Body of pancreas (tissue), 4 donors: ENCODE measurements around the gene FBXO7. TPM values are rescaled to one million over a fixed set of nuclear protein-coding genes. Genes with fewer than 3 reads are reported as not detected.
A peak's percentile ranks its signal among the peaks of the same experiment; 100 is the strongest.

Experiments
- ATAC-seq: fragments of 150-250 bp; one replicate; pipeline ENCODE4 v1.9.1; 2016
- DNase-seq, 4 donors: peaks; one replicate each; pipeline ENCODE4 v3.0.0-alpha.2; 2019
- H3K27ac ChIP-seq, 4 donors: fragments of 200-600 bp; sonication (generic); 1 replicate in 3 of 4; 2 replicates in 1 of 4; pipeline versions ENCODE4 v1.5.1 to v1.6.1; 2016 to 2019; ENCODE audit warnings: mild to moderate bottlenecking in 1 of 4, mixed read lengths in 1 of 4, moderate library complexity in 1 of 4
- H3K27me3 ChIP-seq, 2 donors: fragments of 200-600 bp; sonication (generic); one replicate each; pipeline ENCODE4 v1.6.0; 2016; ENCODE audit warnings: mild to moderate bottlenecking in 1 of 2
- H3K36me3 ChIP-seq, 2 donors: fragments of 200-600 bp; sonication (generic); replicated peaks in 1 of 2; 2 replicates each; pipeline ENCODE4 v1.5.1; 2016; ENCODE audit warnings: low read depth in 2 of 2; ENCODE audit not compliant: insufficient read depth in 1 of 2
- H3K4me1 ChIP-seq: fragments of 200-600 bp; sonication (generic); one replicate; pipeline ENCODE4 v1.6.0; 2016
- H3K4me3 ChIP-seq, 2 donors: fragments of 200-600 bp; sonication (generic); 1 replicate in 1 of 2; 2 replicates in 1 of 2; pipeline ENCODE4 v1.5.1; 2016 to 2019
- H3K9me3 ChIP-seq, 3 donors: fragments of 200-600 bp; sonication (generic); 1 replicate in 2 of 3; 2 replicates in 1 of 3; pipeline ENCODE4 v1.5.1; 2016
- POLR2A ChIP-seq, 3 donors: fragments of 450-650 bp; IDR thresholded peaks; one replicate each; pipeline ENCODE4 v1.6.1; 2016; ENCODE audit warnings: antibody characterized with exemption in 3 of 3, mild to moderate bottlenecking in 2 of 3
- WGBS, 2 donors: methylation state at CpG; one replicate each; pipeline ENCODE4 v1.1.5; 2017; 5-methylcytosine and 5-hydroxymethylcytosine counted together
- intact Hi-C: fragments of 100-400 bp; cut with DNase I; formaldehyde crosslinking; loops from one replicate; pipeline ENCODE4 v1.15.1; 2023
- total RNA-seq, 2 donors: library from RNA; depleted of rRNA; stranded (reverse); fragments of >200 nt; gene quantifications; one replicate each; pipeline ENCODE4 v1.1.0, GENCODE V29; 2016
- TF ChIP-seq, protein P1 (sequence below), 7 experiments: fragments of 450-650 bp in 4 of 7; fragments of 200-600 bp in 3 of 7; sonication (generic) in 3 of 7; IDR thresholded peaks; one replicate each; pipeline ENCODE4 v1.5.1; 2016 to 2019; ENCODE audit warnings: antibody characterized with exemption in 7 of 7

Gene FBXO7
- total RNA-seq, 2 donors from 2014 or later = 54.2 to 56.7 TPM

DNA sequence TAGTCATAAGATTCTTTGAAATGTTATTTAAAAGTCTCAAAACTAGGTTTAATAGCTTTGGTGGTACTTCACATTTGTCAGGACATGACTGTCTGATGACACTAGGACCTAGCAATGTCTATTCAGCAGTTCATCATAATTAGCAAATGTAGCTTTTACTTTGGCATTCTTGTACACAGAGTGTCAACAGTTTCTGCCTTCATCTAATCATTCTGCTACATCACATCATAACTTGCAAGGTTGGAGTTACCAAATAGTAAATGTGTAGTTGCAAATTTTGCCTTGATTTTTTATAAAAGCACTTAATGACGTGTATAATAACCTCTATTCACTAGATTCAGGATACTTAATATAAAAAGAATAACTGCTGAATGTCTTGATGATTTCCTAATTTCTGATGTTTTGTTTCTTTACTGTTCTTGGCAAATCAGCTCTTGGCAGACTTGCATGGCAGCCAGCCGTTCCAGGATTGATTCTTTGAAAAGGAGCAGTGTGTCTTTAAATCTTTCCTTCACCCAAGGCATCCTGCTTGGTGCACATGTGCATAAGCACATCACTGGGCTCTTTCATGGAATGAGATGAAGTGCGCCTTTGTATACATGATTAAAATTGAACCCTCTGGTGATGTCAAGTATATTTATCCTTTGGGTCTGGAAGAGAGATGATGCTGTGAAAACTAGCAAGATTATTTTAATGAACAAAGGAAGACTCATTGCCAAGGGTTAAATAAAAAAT, 12.2 kb downstream of the FBXO7 start:
- no peaks in the 10 kb centered on the region for H3K9me3 ChIP-seq
- TF ChIP-seq, protein P1, sequence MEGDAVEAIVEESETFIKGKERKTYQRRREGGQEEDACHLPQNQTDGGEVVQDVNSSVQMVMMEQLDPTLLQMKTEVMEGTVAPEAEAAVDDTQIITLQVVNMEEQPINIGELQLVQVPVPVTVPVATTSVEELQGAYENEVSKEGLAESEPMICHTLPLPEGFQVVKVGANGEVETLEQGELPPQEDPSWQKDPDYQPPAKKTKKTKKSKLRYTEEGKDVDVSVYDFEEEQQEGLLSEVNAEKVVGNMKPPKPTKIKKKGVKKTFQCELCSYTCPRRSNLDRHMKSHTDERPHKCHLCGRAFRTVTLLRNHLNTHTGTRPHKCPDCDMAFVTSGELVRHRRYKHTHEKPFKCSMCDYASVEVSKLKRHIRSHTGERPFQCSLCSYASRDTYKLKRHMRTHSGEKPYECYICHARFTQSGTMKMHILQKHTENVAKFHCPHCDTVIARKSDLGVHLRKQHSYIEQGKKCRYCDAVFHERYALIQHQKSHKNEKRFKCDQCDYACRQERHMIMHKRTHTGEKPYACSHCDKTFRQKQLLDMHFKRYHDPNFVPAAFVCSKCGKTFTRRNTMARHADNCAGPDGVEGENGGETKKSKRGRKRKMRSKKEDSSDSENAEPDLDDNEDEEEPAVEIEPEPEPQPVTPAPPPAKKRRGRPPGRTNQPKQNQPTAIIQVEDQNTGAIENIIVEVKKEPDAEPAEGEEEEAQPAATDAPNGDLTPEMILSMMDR (IDR thresholded peaks at IDR 0.05) = no peak
- no peak for TF ChIP-seq POLR2A (IDR thresholded peaks at IDR 0.05)
- H3K27ac ChIP-seq = no peak overlapping the region
- H3K4me1 ChIP-seq = peaks cover 10% of the 10 kb centered on the region
- intact Hi-C loops = no loop called here
- H3K36me3 ChIP-seq = peaks cover 0 to 13% of the 10 kb centered on the region in 2 donors
- no peak overlapping the region for H3K4me3 ChIP-seq
- DNase-seq (peak in 1 of 4 donors; percentile 10), ATAC-seq (no peak)
- no peaks in the 10 kb centered on the region for H3K27me3 ChIP-seq
- WGBS, 2 donors = 62 to 69% methylated on average over 3 of the region's 3 CpGs

DNA sequence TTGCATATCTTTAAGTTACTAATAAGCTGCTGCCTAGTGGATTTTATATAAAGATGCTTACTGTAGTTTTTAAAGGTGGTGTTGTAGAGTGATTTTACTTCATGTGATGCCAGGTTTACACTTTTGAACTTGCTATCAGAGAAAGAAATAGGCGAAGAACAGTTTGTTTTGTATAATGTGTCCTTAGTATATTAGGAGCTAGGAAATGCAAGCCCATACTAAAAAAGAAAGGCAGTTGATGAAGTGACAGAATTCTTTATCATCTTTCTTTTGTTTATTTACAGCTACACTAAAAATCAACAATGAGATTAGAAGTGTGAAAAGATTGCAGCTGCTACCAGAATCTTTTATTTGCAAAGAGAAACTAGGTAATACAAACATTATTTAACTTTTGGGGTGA, 12.8 kb downstream of the FBXO7 start:
- TF ChIP-seq POLR2A (IDR thresholded peaks at IDR 0.05) = no peak
- TF ChIP-seq, protein P1 (IDR thresholded peaks at IDR 0.05) = no peak
- Histone ChIP-seq H3K4me3 (no peak overlapping the region), H3K36me3 (peaks cover 0 to 15% of the 10 kb centered on the region in 2 donors), H3K27me3 (no peaks in the 10 kb centered on the region), H3K4me1 (peaks cover 10% of the 10 kb centered on the region), H3K9me3 (no peaks in the 10 kb centered on the region), H3K27ac (no peak overlapping the region)
- ATAC-seq = no peak
- no peak for DNase-seq
- intact Hi-C loops = no loop called here
- 95% methylated on average over 1 of the region's 1 CpG for WGBS, 2 donors

DNA sequence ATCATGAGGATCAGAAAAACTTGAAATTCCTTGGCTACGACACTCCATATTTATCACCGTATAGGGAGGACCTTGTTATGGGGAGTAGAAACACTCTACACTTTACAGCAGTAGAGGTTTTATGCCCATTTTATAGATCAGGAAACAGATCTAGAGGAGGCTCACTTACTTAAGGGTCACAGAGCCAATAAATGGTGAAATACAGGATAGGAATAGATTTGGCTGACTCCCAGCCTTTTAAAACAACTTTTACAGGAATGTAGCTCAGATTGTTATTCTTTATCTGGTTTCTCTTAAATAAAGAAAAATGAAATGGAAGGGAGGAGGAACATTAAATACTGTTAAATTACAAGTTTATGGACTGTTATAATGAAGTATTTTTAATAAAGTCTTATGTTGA, 14.8 kb downstream of the FBXO7 start:
- no peak overlapping the region for H3K4me3 ChIP-seq
- no peak for DNase-seq
- no peaks in the 10 kb centered on the region for H3K9me3 ChIP-seq
- WGBS, 2 donors = 86 to 92% methylated on average over 2 of the region's 2 CpGs
- peaks cover 8 to 20% of the 10 kb centered on the region in 2 donors for H3K36me3 ChIP-seq
- H3K27me3 ChIP-seq = no peaks in the 10 kb centered on the region
- intact Hi-C loops = no loop called here
- no peak for ATAC-seq
- no peak overlapping the region for H3K27ac ChIP-seq
- TF ChIP-seq, protein P1 (IDR thresholded peaks at IDR 0.05) = no peak
- no peak for TF ChIP-seq POLR2A (IDR thresholded peaks at IDR 0.05)
- peaks cover 10% of the 10 kb centered on the region for H3K4me1 ChIP-seq

DNA sequence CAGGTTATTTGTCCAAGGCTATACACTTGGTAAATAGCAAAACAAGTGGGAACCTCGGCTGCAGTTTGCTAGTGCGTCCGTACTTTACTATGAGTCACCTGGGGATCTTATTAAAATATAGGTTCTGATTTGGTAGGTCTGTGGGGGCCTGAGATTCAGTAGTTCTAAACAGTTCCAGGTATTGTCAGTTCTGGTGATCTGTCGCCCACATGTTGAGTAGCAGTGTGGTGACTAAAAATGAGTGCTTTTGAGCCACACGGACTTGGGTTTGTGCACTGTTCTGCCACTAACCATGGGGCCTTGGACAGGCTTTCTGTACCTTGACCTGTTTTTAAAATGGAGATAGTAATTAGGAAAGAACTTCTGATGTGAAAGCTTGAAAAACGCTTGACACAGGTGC, 15.7 kb downstream of the FBXO7 start:
- H3K27ac ChIP-seq = no peak overlapping the region
- 79 to 83% methylated on average over 6 of the region's 6 CpGs for WGBS, 2 donors
- DNase-seq = no peak
- no peak for ATAC-seq
- H3K27me3 ChIP-seq = no peaks in the 10 kb centered on the region
- no peak overlapping the region for H3K4me3 ChIP-seq
- intact Hi-C loops = no loop called here
- H3K36me3 ChIP-seq = peaks cover 8 to 27% of the 10 kb centered on the region in 2 donors
- H3K4me1 ChIP-seq = peaks cover 10% of the 10 kb centered on the region
- H3K9me3 ChIP-seq = no peaks in the 10 kb centered on the region
- no peak for TF ChIP-seq POLR2A (IDR thresholded peaks at IDR 0.05)
- TF ChIP-seq, protein P1 (IDR thresholded peaks at IDR 0.05) = no peak

DNA sequence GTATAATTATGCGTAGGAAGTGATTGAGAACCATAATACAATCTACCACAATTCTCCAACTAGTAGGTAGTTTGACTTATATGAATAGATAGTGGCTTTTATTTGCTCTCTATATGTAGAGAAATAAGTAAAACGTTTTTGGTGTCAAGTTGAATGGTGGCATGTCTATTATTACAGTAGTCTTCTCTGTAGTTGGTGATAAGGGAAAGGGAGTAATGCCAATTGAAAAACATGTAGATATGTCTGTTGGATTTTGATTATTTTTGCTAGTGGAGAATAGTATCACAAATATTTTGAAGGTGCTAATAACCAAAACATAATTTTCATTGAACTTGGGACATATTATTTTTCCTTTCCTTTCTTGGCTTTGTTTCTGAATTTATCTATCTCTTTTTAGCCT, 17.5 kb downstream of the FBXO7 start:
- H3K4me1 ChIP-seq = peaks cover 10% of the 10 kb centered on the region
- no peak overlapping the region for H3K27ac ChIP-seq
- TF ChIP-seq, protein P1 (IDR thresholded peaks at IDR 0.05) = no peak
- TF ChIP-seq POLR2A (IDR thresholded peaks at IDR 0.05) = no peak
- peaks cover 8 to 31% of the 10 kb centered on the region in 2 donors for H3K36me3 ChIP-seq
- no peak for ATAC-seq
- H3K27me3 ChIP-seq = no peaks in the 10 kb centered on the region
- H3K4me3 ChIP-seq = no peak overlapping the region
- WGBS, 2 donors = 57 to 62% methylated on average over 2 of the region's 2 CpGs
- H3K9me3 ChIP-seq = no peaks in the 10 kb centered on the region
- intact Hi-C loops = no loop called here
- DNase-seq = no peak
